Stimulated activated naive B cell treated with anti-CD40 and anti-IgM and Interleukin-4, amounts not matched to agents 10 μg/mL and 1 μg/mL and 100 μg/mL, for 72 hours (primary cell): ENCODE results near the gene PYDC2.

Experiments used
- ATAC-seq, 2 donors: fragments of 150-1000 bp; cut with Tn5 transposase; replicated peaks; 2 replicates each; pipeline ENCODE4 v1.10.0; 2021; ENCODE audit warnings: moderate library complexity in 1 of 2
- DNase-seq: peaks from one replicate; pipeline ENCODE4 v3.0.0; 2021
- H3K27ac Mint-ChIP-seq: one replicate; pipeline ENCODE4 v1.8.0; 2022; ENCODE audit warnings: mild to moderate bottlenecking, mixed read lengths
- H3K27me3 Mint-ChIP-seq, 2 donors: one replicate each; pipeline ENCODE4 v1.8.0; 2022; ENCODE audit warnings: mixed read lengths in 2 of 2
- H3K36me3 Mint-ChIP-seq, 2 donors: one replicate each; pipeline ENCODE4 v1.8.0; 2022; ENCODE audit warnings: mixed read lengths in 2 of 2, mild to moderate bottlenecking in 1 of 2
- H3K4me1 Mint-ChIP-seq, 2 donors: one replicate each; pipeline ENCODE4 v1.8.0; 2022; ENCODE audit warnings: mixed read lengths in 2 of 2, mild to moderate bottlenecking in 1 of 2
- H3K4me3 Mint-ChIP-seq, 2 donors: one replicate each; pipeline ENCODE4 v1.8.0; 2022; ENCODE audit warnings: mild to moderate bottlenecking in 2 of 2, mixed read lengths in 2 of 2, moderate library complexity in 1 of 2
- H3K9me3 Mint-ChIP-seq, 2 donors: one replicate each; pipeline ENCODE4 v1.8.0; 2022; ENCODE audit warnings: mixed read lengths in 2 of 2, mild to moderate bottlenecking in 1 of 2

PYDC2 gene

DNA sequence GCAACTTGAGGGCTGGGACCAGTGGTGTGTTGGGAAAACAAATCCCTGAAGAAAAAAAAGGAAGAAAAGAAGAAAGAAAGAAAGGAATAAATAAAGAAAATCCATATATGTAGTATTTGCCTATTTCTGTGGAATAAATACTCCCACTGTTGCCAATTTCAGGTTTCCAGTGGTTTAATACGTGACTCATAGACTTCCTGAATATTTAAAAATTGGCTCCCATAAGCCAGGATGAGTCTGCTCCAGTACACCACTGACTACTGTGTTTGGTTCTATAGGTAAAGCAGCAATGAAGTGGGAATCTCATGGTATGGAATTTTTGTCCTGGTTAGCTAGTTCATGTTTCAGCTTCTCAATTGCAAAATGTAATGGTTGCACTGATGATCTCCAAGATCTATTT is 31.6 kb downstream of the PYDC2 start:
- Mint-ChIP-seq H3K4me1 (no peaks in the 10 kb centered on the region), H3K4me3 (no peak overlapping the region), H3K9me3 (no peaks in the 10 kb centered on the region), H3K27ac (no peak overlapping the region), H3K36me3 (no peaks in the 10 kb centered on the region), H3K27me3 (no peaks in the 10 kb centered on the region)
- DNase-seq (no peak), ATAC-seq (no peak)

DNA sequence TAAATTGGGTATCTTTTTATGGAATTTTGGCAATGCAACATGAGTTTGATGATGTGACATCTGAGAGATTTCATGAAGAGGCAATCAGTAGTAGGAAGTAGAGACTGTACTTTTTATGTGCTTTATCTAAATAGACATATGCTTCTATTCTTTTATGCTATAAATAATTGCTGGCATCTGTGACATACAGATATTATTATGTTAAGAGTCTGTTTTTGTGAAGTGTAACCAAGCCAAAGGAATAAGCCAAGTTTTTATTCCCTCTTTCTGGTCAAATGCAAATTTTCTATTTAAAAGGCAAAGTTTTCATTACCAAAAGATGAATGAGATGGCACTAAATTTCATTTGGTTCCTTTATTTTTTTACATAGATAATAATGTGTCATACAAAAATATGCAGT is 32.4 kb downstream of the PYDC2 start:
- H3K4me1 Mint-ChIP-seq: no peaks in the 10 kb centered on the region
- DNase-seq (no peak), ATAC-seq (no peak)
- no peak overlapping the region for H3K4me3 Mint-ChIP-seq
- no peaks in the 10 kb centered on the region for H3K9me3 Mint-ChIP-seq
- H3K27me3 Mint-ChIP-seq: no peaks in the 10 kb centered on the region
- H3K36me3 Mint-ChIP-seq: no peaks in the 10 kb centered on the region
- H3K27ac Mint-ChIP-seq: no peak overlapping the region

GRCh38 chr3:191499307-191500080 is 38.5 kb downstream of the PYDC2 start:
- H3K27ac Mint-ChIP-seq: no peak overlapping the region
- ATAC-seq (no peak), DNase-seq (no peak)
- no peaks in the 10 kb centered on the region for H3K4me1 Mint-ChIP-seq
- H3K9me3 Mint-ChIP-seq: no peaks in the 10 kb centered on the region
- H3K27me3 Mint-ChIP-seq: peaks cover 0 to 13% of the 10 kb centered on the region in 2 donors
- no peak overlapping the region for H3K4me3 Mint-ChIP-seq
- no peaks in the 10 kb centered on the region for H3K36me3 Mint-ChIP-seq

GRCh38 chr3:191500892-191501291 is 39.9 kb downstream of the PYDC2 start:
- H3K36me3 Mint-ChIP-seq: no peaks in the 10 kb centered on the region
- ATAC-seq: no peak
- H3K9me3 Mint-ChIP-seq: no peaks in the 10 kb centered on the region
- no peaks in the 10 kb centered on the region for H3K4me1 Mint-ChIP-seq
- H3K27ac Mint-ChIP-seq: no peak overlapping the region
- peaks cover 0 to 13% of the 10 kb centered on the region in 2 donors for H3K27me3 Mint-ChIP-seq
- no peak overlapping the region for H3K4me3 Mint-ChIP-seq
- DNase-seq: no peak

- Mint-ChIP-seq H3K27ac (no peak overlapping the region), H3K36me3 (no peaks in the 10 kb centered on the region), H3K4me1 (no peaks in the 10 kb centered on the region), H3K4me3 (no peak overlapping the region), H3K9me3 (no peaks in the 10 kb centered on the region), H3K27me3 (peaks cover 0 to 13% of the 10 kb centered on the region in 2 donors)
- DNase-seq (no peak), ATAC-seq (no peak)
These were observed 41.6 kb downstream of the PYDC2 start for GRCh38 chr3:191502583-191502982.

- Mint-ChIP-seq H3K9me3 (no peaks in the 10 kb centered on the region), H3K36me3 (no peaks in the 10 kb centered on the region)
- no peak for DNase-seq
These were observed 48.1 kb downstream of the PYDC2 start for GRCh38 chr3:191509078-191509477.

More at GRCh38 chr3:191509078-191509477, 48.1 kb downstream of the PYDC2 start:
- no peak overlapping the region for H3K27ac Mint-ChIP-seq
- H3K27me3 Mint-ChIP-seq: peaks cover 0 to 9% of the 10 kb centered on the region in 2 donors
- no peak overlapping the region for H3K4me3 Mint-ChIP-seq
- no peak for ATAC-seq
- H3K4me1 Mint-ChIP-seq: no peaks in the 10 kb centered on the region
